NB4 (cell line): ENCODE data around the gene GAST.

ENCODE experiments used
- CTCF ChIP-seq: IDR thresholded peaks from one replicate; pipeline ENCODE4 v1.5.1; 2012; ENCODE audit warnings: low read depth, low read length
- POLR2A ChIP-seq: IDR thresholded peaks from 2 replicates; pipeline ENCODE4 v1.6.1; 2011; ENCODE audit warnings: mild to moderate bottlenecking; ENCODE audit not compliant: insufficient read length; ENCODE audit errors: extremely low read depth

DNA sequence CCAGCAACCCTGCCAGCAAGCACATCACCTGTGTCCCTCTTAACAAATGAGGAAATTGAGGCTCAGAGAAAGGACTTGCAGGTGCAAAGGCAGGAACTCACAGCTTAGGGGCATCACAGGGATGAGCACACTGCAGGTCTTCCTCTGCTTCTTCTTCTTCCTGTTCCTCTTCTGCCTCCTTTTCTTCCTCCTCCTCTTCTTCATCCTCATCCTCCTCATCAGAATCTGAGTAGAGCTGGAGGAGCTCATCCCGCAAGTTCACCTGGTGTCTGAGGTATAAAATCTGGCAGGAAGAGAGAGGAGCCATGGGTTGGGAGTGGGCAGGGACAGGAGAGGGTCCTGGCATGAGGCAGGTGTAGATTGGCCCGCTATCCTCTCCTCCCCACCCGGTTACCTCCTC, 19.7 kb downstream of the GAST start:
- no peak for TF ChIP-seq POLR2A
- TF ChIP-seq CTCF: no peak
